ENCODE measurements around the gene MYO15B.

MYO15B gene

DNA sequence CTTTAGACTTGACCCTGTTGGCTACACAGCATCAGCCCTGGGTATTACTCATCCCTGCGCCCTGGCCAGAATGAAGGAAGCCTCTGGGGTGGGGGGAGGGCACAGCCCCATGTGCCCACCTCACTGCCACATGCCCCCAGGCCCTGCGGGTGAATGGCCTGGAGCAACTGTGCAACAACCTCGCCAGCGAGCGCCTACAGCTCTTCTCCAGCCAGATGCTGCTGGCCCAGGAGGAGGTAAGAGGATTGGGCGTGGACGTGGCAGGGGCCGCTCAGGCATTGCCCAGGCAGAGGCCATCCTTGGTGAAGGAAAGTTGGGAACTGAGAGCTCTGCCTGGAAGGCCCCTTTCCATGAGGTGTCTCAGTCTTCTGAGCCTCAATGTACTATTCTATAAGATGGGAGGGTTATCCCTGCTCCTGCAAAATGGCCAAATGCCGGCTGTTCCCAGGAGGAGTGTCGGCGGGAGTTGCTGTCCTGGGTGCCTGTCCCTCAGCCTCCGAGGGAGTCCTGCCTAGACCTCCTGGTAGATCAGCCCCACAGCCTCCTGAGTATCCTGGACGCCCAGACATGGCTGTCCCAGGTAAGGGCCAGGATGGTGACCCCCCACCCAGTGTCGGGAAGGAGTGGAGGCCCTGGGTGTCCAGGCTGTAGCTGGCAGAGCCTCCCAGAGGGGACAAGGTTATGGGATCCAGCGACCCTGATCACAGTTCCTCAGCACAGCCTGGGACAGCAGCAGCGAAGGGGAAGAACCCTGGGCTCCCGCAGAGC, 8.9 kb downstream of the MYO15B start:
- Histone ChIP-seq H3K9ac (ENCODE audit: low read length) (no peak overlapping the region), H3K36me3 (ENCODE audit: control insufficient read depth, low read depth, low read length) (no peaks in the 10 kb centered on the region), H3K4me1 (ENCODE audit: control insufficient read depth, low read depth, low read length) (no peaks in the 10 kb centered on the region), H3K27me3 (ENCODE audit: control insufficient read depth, insufficient read depth, low read length) (no peaks in the 10 kb centered on the region), H3K9me3 (ENCODE audit: control insufficient read depth, low read depth, low read length) (no peaks in the 10 kb centered on the region), H3K27ac (ENCODE audit: low read length) (no peak overlapping the region), H3K4me3 (ENCODE audit: low read length) (no peak overlapping the region)

DNA sequence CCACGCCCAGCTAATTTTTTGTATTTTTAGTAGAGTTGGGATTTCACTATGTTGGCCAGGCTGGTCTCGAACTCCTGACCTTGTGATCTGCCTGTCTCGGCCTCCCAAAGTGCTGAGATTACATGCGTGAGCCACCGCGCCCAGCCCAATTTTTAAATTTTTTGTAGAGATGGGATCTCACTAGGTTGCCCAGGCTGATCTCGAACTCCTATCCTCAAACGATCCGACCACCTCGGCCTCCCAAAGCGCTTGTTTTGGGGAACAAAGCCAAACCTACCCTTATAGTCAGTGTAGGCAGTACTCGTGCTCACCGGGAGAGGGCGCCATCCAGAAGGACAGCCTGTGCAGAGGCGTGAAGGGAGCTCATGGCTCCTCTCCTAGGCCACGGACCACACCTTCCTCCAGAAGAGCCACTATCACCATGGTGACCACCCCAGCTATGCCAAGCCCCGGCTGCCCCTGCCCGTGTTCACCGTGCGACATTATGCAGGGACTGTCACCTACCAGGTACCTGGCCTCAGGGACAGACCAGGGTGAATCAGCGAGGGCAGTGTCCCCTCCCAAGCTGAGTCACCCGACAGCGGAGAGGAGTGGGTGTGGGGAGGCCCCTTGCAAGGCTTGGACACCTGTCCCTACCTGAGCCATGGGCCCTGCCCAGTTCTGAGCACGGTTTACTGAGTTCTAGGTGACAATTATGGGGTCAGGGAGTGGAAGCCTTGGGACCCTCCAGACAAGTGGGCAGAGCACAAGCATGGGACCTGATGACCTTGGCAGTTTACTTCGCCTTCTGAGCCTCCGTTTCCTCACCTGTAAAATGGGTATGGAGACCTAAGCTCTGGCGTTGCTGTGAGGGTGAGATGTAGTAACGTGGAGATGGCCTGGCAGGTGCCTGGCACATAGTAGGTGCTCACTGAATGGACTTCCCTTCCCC, 13.7 kb downstream of the MYO15B start:
- Histone ChIP-seq H3K9me3 (ENCODE audit: control insufficient read depth, low read depth, low read length) (no peaks in the 10 kb centered on the region), H3K4me1 (ENCODE audit: control insufficient read depth, low read depth, low read length) (no peaks in the 10 kb centered on the region), H3K36me3 (ENCODE audit: control insufficient read depth, low read depth, low read length) (no peaks in the 10 kb centered on the region), H3K9ac (ENCODE audit: low read length) (no peak overlapping the region), H3K27me3 (ENCODE audit: control insufficient read depth, insufficient read depth, low read length) (no peaks in the 10 kb centered on the region), H3K4me3 (ENCODE audit: low read length) (no peak overlapping the region), H3K27ac (ENCODE audit: low read length) (no peak overlapping the region)

DNA sequence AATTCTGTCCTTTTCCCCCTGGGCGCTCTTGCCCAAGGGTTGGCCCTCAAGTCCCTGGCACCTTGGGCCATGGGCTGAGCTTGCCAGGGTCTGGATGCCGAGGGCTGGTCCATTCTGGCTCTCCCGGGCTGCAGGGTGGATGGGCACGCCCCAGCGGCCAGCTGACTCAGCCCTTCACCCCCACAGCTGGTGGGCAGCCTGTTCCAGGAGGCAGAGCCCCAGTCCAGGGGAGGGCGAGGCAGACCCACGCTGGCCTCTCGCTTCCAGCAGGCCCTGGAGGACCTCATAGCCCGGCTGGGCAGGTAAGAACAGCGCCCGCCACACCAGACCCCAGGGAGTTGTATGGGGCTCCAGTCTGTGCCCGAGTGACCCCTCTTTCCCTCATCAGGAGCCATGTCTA, 15.0 kb downstream of the MYO15B start:
- no peak overlapping the region for H3K4me3 ChIP-seq (ENCODE audit: low read length)
- H3K27ac ChIP-seq (ENCODE audit: low read length): no peak overlapping the region
- no peak overlapping the region for H3K9ac ChIP-seq (ENCODE audit: low read length)
- no peaks in the 10 kb centered on the region for H3K9me3 ChIP-seq (ENCODE audit: control insufficient read depth, low read depth, low read length)
- no peaks in the 10 kb centered on the region for H3K36me3 ChIP-seq (ENCODE audit: control insufficient read depth, low read depth, low read length)
- no peaks in the 10 kb centered on the region for H3K4me1 ChIP-seq (ENCODE audit: control insufficient read depth, low read depth, low read length)
- H3K27me3 ChIP-seq (ENCODE audit: control insufficient read depth, insufficient read depth, low read length): no peaks in the 10 kb centered on the region

DNA sequence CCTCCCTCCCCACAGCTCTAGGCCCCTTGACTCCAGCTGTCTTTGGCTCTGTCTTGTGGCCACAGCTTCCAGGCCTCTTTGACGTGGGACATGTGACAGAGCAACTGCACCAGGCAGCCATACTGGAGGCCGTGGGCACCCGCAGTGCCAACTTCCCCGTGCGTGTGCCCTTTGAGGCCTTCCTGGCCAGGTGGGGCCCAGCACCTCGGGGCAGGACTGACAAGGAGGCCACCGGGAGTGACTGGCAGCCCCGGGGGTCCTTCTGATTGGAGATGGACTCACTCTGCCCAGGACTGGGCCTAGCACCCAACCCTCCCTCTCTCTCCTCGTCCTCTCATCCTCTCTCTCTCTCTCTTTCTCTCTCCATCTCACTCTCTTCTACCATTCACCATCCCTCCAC, 15.5 kb downstream of the MYO15B start:
- no peaks in the 10 kb centered on the region for H3K36me3 ChIP-seq (ENCODE audit: control insufficient read depth, low read depth, low read length)
- H3K9me3 ChIP-seq (ENCODE audit: control insufficient read depth, low read depth, low read length): no peaks in the 10 kb centered on the region
- H3K4me3 ChIP-seq (ENCODE audit: low read length): no peak overlapping the region
- H3K27ac ChIP-seq (ENCODE audit: low read length): no peak overlapping the region
- H3K27me3 ChIP-seq (ENCODE audit: control insufficient read depth, insufficient read depth, low read length): no peaks in the 10 kb centered on the region
- H3K4me1 ChIP-seq (ENCODE audit: control insufficient read depth, low read depth, low read length): no peaks in the 10 kb centered on the region
- H3K9ac ChIP-seq (ENCODE audit: low read length): no peak overlapping the region

DNA sequence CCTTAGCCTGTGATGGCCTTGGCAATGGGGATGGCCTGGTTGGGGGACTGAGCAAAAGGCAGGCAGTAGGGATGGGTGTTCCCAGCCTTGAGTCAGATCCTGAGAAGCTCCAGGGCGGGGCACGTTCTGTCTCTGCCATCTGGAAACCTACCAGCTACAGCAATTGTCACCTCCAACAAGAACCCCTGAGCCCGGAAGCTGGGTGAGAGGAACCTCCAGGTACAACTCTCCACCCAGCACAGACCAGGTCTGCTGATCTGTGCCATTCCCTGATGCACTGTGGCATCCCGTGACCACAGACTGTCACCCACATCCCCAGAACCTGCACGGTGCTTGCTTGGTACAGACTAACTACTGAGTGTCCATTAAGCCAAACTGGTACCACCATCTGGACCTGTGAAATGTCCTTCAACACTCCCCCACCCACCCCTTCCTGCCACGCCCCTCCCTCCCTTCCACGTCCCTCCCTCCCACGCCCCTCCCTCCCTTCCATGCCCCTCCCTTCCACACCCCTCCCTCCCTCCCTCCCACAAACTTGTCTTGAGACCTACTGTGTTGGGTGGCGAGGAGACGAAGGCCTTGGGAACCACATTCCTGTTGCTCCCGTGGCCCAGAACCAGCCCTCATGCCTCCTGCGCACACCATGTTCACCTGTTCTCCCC, 16.6 kb downstream of the MYO15B start:
- no peaks in the 10 kb centered on the region for H3K36me3 ChIP-seq (ENCODE audit: control insufficient read depth, low read depth, low read length)
- H3K4me3 ChIP-seq (ENCODE audit: low read length): no peak overlapping the region
- H3K4me1 ChIP-seq (ENCODE audit: control insufficient read depth, low read depth, low read length): no peaks in the 10 kb centered on the region
- no peak overlapping the region for H3K27ac ChIP-seq (ENCODE audit: low read length)
- H3K27me3 ChIP-seq (ENCODE audit: control insufficient read depth, insufficient read depth, low read length): no peaks in the 10 kb centered on the region
- H3K9me3 ChIP-seq (ENCODE audit: control insufficient read depth, low read depth, low read length): no peaks in the 10 kb centered on the region
- no peak overlapping the region for H3K9ac ChIP-seq (ENCODE audit: low read length)

DNA sequence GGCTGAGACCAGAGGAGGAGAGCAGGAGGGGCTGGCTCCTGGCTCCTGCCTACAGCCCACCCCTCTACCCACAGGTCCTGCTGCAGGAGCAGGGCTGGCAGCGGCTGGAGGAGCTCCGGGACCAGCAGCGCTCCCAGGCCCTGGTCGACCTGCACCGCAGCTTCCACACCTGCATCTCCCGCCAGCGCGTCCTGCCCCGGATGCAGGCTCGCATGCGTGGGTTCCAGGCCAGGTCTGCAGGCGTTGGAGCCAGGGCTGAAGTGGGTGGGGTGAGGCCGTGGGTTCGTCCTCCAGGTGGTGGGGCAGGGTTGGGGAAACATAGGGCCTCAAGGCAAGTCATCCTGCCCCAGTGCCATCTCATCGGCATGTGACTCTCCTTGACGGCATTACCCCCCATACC, 18.2 kb downstream of the MYO15B start:
- Histone ChIP-seq H3K4me3 (ENCODE audit: low read length) (no peak overlapping the region), H3K27me3 (ENCODE audit: control insufficient read depth, insufficient read depth, low read length) (no peaks in the 10 kb centered on the region), H3K4me1 (ENCODE audit: control insufficient read depth, low read depth, low read length) (no peaks in the 10 kb centered on the region), H3K36me3 (ENCODE audit: control insufficient read depth, low read depth, low read length) (no peaks in the 10 kb centered on the region), H3K9me3 (ENCODE audit: control insufficient read depth, low read depth, low read length) (no peaks in the 10 kb centered on the region), H3K9ac (ENCODE audit: low read length) (no peak overlapping the region), H3K27ac (ENCODE audit: low read length) (no peak overlapping the region)

DNA sequence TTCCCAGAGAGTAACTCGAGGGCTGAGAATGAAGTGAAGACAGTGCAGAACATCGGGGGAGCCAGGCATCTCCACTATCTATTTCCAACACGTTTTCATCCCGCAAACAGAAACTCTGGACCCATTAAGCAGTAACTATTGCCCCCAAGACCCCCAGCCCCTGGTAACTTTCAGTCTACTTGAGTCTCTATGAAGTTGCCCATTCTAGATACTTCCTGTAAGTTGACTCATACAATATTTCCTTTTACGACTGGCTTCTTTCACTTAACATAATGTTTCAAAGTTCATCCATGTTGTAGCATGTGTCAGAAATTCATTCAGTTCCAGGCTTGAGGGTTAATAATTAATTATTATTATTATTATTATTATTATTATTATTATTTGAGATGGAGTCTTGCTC, 19.5 kb downstream of the MYO15B start:
- H3K27ac ChIP-seq (ENCODE audit: low read length): no peak overlapping the region
- H3K9ac ChIP-seq (ENCODE audit: low read length): no peak overlapping the region
- H3K36me3 ChIP-seq (ENCODE audit: control insufficient read depth, low read depth, low read length): no peaks in the 10 kb centered on the region
- H3K27me3 ChIP-seq (ENCODE audit: control insufficient read depth, insufficient read depth, low read length): no peaks in the 10 kb centered on the region
- H3K4me3 ChIP-seq (ENCODE audit: low read length): no peak overlapping the region
- H3K4me1 ChIP-seq (ENCODE audit: control insufficient read depth, low read depth, low read length): no peaks in the 10 kb centered on the region
- H3K9me3 ChIP-seq (ENCODE audit: control insufficient read depth, low read depth, low read length): no peaks in the 10 kb centered on the region

DNA sequence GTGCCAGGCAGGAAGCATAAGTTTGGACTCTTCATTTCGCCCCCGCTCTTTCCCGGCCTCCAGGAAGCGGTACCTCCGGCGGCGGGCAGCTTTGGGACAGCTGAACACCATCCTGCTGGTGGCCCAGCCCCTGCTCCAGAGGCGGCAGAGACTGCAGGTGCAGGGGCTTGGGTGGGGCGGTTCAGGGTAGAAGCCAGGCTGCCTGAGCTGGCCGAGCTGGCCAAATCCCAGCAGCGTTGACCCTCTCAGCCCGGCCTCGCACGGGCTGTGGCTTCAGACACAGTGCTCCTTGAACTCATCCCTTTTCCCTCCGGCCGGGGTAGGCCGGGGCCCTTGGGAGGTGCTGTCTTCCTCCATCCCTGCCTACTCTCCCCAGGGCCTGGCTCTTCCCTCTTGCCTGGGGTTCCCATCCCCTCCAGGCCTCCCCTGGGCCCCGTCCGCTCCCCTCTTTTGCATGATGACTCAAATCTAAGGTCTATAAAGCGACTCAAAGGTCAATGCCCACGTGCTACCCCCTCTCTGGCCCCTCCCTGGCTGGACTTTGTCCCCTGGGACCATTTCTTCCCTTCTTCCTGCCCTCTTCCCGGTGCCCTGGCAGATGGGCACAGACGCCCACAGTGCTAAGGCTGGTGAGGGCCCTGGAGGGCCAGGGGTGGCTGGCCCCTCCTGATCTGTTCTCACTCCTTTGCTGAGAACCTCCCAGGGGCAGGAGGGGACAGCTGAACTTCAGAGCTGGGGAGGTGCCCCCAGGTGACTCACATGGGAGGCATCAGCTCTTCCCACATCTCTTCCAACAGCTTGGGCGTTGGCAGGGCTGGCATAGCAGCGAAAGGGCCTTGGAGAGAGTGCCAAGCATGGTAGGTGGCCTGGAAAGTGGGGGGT, 22.7 kb downstream of the MYO15B start:
- Histone ChIP-seq H3K4me1 (ENCODE audit: control insufficient read depth, low read depth, low read length) (no peaks in the 10 kb centered on the region), H3K36me3 (ENCODE audit: control insufficient read depth, low read depth, low read length) (no peaks in the 10 kb centered on the region), H3K9me3 (ENCODE audit: control insufficient read depth, low read depth, low read length) (no peaks in the 10 kb centered on the region), H3K4me3 (ENCODE audit: low read length) (no peak overlapping the region), H3K9ac (ENCODE audit: low read length) (no peak overlapping the region), H3K27me3 (ENCODE audit: control insufficient read depth, insufficient read depth, low read length) (no peaks in the 10 kb centered on the region), H3K27ac (ENCODE audit: low read length) (no peak overlapping the region)

DNA sequence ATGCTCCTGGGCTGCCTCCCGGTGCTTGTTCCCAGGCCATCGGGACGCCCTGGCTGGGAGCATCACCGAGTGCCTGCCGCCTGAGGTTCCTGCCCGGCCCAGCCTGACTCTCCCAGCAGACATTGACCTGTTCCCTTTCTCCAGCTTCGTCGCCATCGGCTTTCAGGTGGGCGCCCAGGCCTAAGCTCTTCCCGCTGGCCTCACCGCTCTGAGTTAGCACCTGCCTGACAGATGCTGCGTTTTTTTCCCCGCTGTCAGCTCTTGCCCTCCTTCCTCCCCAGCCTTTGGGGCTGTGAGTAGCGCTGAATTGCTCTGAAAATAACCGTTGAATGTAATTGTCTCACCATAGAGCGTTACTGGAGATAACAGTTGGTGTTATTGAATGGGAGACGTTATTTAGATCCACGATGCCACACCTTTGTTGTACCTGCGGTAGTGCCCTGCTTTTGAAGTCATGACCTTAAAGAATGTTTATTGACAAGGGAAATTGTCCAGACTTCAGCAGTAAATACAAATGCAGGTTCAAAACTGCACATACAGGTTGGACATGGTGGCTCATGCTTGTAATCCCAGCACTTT, 24.3 kb downstream of the MYO15B start:
- H3K9me3 ChIP-seq (ENCODE audit: control insufficient read depth, low read depth, low read length): no peaks in the 10 kb centered on the region
- no peak overlapping the region for H3K27ac ChIP-seq (ENCODE audit: low read length)
- H3K27me3 ChIP-seq (ENCODE audit: control insufficient read depth, insufficient read depth, low read length): no peaks in the 10 kb centered on the region
- H3K9ac ChIP-seq (ENCODE audit: low read length): no peak overlapping the region
- H3K4me3 ChIP-seq (ENCODE audit: low read length): no peak overlapping the region
- H3K4me1 ChIP-seq (ENCODE audit: control insufficient read depth, low read depth, low read length): no peaks in the 10 kb centered on the region
- no peaks in the 10 kb centered on the region for H3K36me3 ChIP-seq (ENCODE audit: control insufficient read depth, low read depth, low read length)

DNA sequence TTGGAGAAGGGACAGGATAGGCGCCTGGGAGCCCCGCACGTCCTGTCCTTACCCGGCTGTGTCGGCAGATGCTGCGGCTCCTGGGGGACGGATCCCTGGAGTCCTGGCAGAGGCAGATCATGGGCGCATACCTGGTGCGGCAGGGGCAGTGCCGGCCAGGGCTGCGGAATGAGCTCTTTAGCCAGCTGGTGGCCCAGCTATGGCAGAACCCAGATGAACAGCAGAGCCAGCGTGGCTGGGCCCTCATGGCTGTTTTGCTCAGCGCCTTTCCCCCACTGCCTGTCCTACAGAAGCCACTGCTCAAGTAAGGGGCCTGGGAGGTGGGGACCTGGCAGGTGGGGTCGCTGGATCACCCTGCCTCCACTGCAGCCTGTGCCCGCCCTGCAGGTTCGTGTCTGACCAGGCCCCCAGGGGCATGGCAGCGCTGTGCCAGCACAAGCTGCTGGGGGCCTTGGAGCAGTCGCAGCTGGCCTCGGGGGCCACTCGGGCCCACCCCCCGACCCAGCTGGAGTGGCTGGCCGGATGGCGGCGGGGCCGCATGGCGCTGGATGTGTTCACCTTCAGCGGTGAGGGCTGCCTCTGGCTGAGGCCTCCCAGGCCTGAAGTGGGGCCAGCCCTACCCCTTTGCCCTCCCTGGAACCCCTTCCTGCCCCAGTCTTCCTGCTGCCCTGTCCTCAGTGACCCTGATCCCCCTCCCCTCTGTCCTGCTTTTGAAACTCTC, 25.5 kb downstream of the MYO15B start:
- Histone ChIP-seq H3K27me3 (ENCODE audit: control insufficient read depth, insufficient read depth, low read length) (no peaks in the 10 kb centered on the region), H3K36me3 (ENCODE audit: control insufficient read depth, low read depth, low read length) (no peaks in the 10 kb centered on the region), H3K27ac (ENCODE audit: low read length) (no peak overlapping the region), H3K4me3 (ENCODE audit: low read length) (no peak overlapping the region), H3K4me1 (ENCODE audit: control insufficient read depth, low read depth, low read length) (no peaks in the 10 kb centered on the region), H3K9me3 (ENCODE audit: control insufficient read depth, low read depth, low read length) (no peaks in the 10 kb centered on the region), H3K9ac (ENCODE audit: low read length) (no peak overlapping the region)
